GM12878 (cell line): ENCODE results near the gene TTLL13. TPM values are rescaled to one million over a fixed set of nuclear protein-coding genes. Genes with fewer than 3 reads are reported as not detected.

ENCODE experiments used
- ATF7 ChIP-seq: fragments of 450-650 bp; IDR thresholded peaks from 2 replicates; pipeline ENCODE4 v1.6.1; 2016; ENCODE audit warnings: low read depth, mild to moderate bottlenecking
- BCL3 ChIP-seq: IDR thresholded peaks from 2 replicates; pipeline ENCODE4 v1.6.1; 2011; ENCODE audit warnings: borderline replicate concordance, low read depth, mild to moderate bottlenecking, moderate library complexity, low read length; ENCODE audit not compliant: insufficient read depth, poor library complexity, severe bottlenecking
- DPF2 ChIP-seq: fragments of 450-650 bp; IDR thresholded peaks from 2 replicates; pipeline ENCODE4 v1.6.1; 2017; ENCODE audit warnings: mild to moderate bottlenecking
- FOS ChIP-seq: IDR thresholded peaks from 3 replicates; pipeline ENCODE4 v1.6.1; 2011; ENCODE audit warnings: borderline replicate concordance; ENCODE audit not compliant: insufficient read length; ENCODE audit errors: extremely low read depth
- HCFC1 ChIP-seq: fragments of 150-350 bp; IDR thresholded peaks from 2 replicates; pipeline ENCODE4 v1.6.1; 2014; ENCODE audit warnings: low read length
- HDAC6 ChIP-seq: fragments of 200-600 bp; sonication (generic); IDR thresholded peaks from one replicate; pipeline ENCODE4 v1.8.0; 2017; ENCODE audit warnings: antibody characterized with exemption; ENCODE audit not compliant: unreplicated experiment
- KLF5 ChIP-seq: fragments of 450-650 bp; IDR thresholded peaks from 2 replicates; pipeline ENCODE4 v1.6.1; 2014; ENCODE audit warnings: mild to moderate bottlenecking; ENCODE audit not compliant: partially characterized antibody
- MEF2B ChIP-seq: fragments of 450-650 bp; IDR thresholded peaks from 2 replicates; pipeline ENCODE4 v1.6.1; 2018; ENCODE audit warnings: mild to moderate bottlenecking, moderate library complexity; ENCODE audit not compliant: partially characterized antibody, poor library complexity, severe bottlenecking
- NR2F1 ChIP-seq: fragments of 450-650 bp; conservative IDR thresholded peaks from 2 replicates; pipeline ENCODE4 v1.6.1; 2017; ENCODE audit warnings: mild to moderate bottlenecking
- POLR2AphosphoS2 ChIP-seq: IDR thresholded peaks from 2 replicates; pipeline ENCODE4 v1.6.1; 2011; ENCODE audit warnings: low read depth, mild to moderate bottlenecking, low read length, improper control_type of control experiment, moderate library complexity
- RB1 ChIP-seq: fragments of 450-650 bp; formaldehyde crosslinking; IDR thresholded peaks from 2 replicates; pipeline ENCODE4 v1.6.1; 2017; ENCODE audit warnings: mild to moderate bottlenecking, borderline replicate concordance
- SIX5 ChIP-seq: IDR thresholded peaks from 2 replicates; pipeline ENCODE4 v1.6.1; 2011; ENCODE audit warnings: mild to moderate bottlenecking, low read depth, low read length, moderate library complexity; ENCODE audit not compliant: severe bottlenecking
- SMARCA5 ChIP-seq: fragments of 450-650 bp; IDR thresholded peaks from 2 replicates; pipeline ENCODE4 v1.6.1; 2017; ENCODE audit warnings: mild to moderate bottlenecking
- SP1 ChIP-seq: IDR thresholded peaks from one replicate; pipeline ENCODE4 v1.6.1; 2011; ENCODE audit warnings: low read depth, low read length
- SPI1 ChIP-seq: IDR thresholded peaks from 2 replicates; pipeline ENCODE4 v1.6.1; 2011; ENCODE audit warnings: low read depth, mild to moderate bottlenecking, low read length, moderate library complexity, borderline replicate concordance; ENCODE audit not compliant: insufficient read depth
- SREBF1 ChIP-seq: IDR thresholded peaks from 2 replicates; pipeline ENCODE4 v1.6.1; 2012; ENCODE audit warnings: mild to moderate bottlenecking, low read length
- SRF ChIP-seq, 2 experiments: IDR thresholded peaks; 2 replicates each; pipeline ENCODE4 v1.6.1; 2011; ENCODE audit warnings: low read depth in 2 of 2, low read length in 2 of 2, mild to moderate bottlenecking in 1 of 2, moderate library complexity in 1 of 2
- TCF3 ChIP-seq: IDR thresholded peaks from 2 replicates; pipeline ENCODE4 v1.6.1; 2012; ENCODE audit warnings: low read depth, mild to moderate bottlenecking, low read length, borderline replicate concordance; ENCODE audit not compliant: insufficient read depth
- YBX1 ChIP-seq: fragments of 450-650 bp; IDR thresholded peaks from 2 replicates; pipeline ENCODE4 v1.6.1; 2016; ENCODE audit warnings: antibody characterized with exemption
- ZNF622 ChIP-seq: fragments of 450-650 bp; IDR thresholded peaks from 2 replicates; pipeline ENCODE4 v1.6.1; 2017; ENCODE audit warnings: mild to moderate bottlenecking, inconsistent platforms
- ZZZ3 ChIP-seq: IDR thresholded peaks from 2 replicates; pipeline ENCODE4 v1.6.1; 2011; ENCODE audit warnings: low read depth; ENCODE audit not compliant: control insufficient read depth, insufficient read length
- polyA plus RNA-seq, 11 experiments: library from polyadenylated mRNA; depleted of rRNA in 4 of 11; unstranded in 6 of 11; stranded (reverse) in 5 of 11; fragments of >200 nt; fragmentation: Nextera tagmentation in 4 of 11; fragmentation: Illumina TruSeq in 1 of 11; extraction: Ambion mirVana in 4 of 11; extraction: Trizol in 1 of 11; gene quantifications; 1 replicate in 1 of 11; 2 replicates in 10 of 11; pipeline versions ENCODE4 v1.2.1 to v1.2.3, GENCODE V29; 2011 to 2016; ENCODE audit warnings: inconsistent platforms in 2 of 11, missing spikeins in 2 of 11, low read depth in 1 of 11
- total RNA-seq, 4 experiments: library from RNA; depleted of rRNA in 3 of 4; stranded (reverse); fragments of >200 nt in 3 of 4; fragmentation: Illumina TruSeq in 1 of 4; extraction: Trizol in 1 of 4; gene quantifications; 2 replicates each; pipeline versions ENCODE4 v1.2.1 to v1.2.3, GENCODE V29; 2013 to 2021
- TF ChIP-seq, protein P1 (sequence below): fragments of 450-650 bp; IDR thresholded peaks from 2 replicates; pipeline ENCODE4 v1.6.1; 2016; ENCODE audit warnings: mild to moderate bottlenecking
- TF ChIP-seq, protein P2 (sequence below): fragments of 450-650 bp; IDR thresholded peaks from 2 replicates; pipeline ENCODE4 v1.6.1; 2017; ENCODE audit warnings: borderline replicate concordance
- TF ChIP-seq, protein P3 (sequence below): fragments of 450-650 bp; IDR thresholded peaks from 2 replicates; pipeline ENCODE4 v1.6.1; 2014; ENCODE audit warnings: mild to moderate bottlenecking

The TTLL13 gene
- total and polyA plus RNA-seq, 10 of the 15 experiments (the other 5 are each of a cell fraction or from before 2014, with no cell fraction given): 0.03 to 0.32 (median 0.13) TPM; not detected in 1

GRCh38 chr15:90265271-90266060 lies 16.1 kb downstream of the TTLL13 start, which contains the start of gene NGRN (continued):
- TF ChIP-seq, protein P1, sequence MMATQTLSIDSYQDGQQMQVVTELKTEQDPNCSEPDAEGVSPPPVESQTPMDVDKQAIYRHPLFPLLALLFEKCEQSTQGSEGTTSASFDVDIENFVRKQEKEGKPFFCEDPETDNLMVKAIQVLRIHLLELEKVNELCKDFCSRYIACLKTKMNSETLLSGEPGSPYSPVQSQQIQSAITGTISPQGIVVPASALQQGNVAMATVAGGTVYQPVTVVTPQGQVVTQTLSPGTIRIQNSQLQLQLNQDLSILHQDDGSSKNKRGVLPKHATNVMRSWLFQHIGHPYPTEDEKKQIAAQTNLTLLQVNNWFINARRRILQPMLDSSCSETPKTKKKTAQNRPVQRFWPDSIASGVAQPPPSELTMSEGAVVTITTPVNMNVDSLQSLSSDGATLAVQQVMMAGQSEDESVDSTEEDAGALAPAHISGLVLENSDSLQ: peak; percentile 88
- no peak for TF ChIP-seq FOS
- TF ChIP-seq HDAC6: peak; percentile 60
- TF ChIP-seq, protein P2, sequence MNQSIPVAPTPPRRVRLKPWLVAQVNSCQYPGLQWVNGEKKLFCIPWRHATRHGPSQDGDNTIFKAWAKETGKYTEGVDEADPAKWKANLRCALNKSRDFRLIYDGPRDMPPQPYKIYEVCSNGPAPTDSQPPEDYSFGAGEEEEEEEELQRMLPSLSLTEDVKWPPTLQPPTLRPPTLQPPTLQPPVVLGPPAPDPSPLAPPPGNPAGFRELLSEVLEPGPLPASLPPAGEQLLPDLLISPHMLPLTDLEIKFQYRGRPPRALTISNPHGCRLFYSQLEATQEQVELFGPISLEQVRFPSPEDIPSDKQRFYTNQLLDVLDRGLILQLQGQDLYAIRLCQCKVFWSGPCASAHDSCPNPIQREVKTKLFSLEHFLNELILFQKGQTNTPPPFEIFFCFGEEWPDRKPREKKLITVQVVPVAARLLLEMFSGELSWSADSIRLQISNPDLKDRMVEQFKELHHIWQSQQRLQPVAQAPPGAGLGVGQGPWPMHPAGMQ: no peak
- no peak for TF ChIP-seq ZZZ3
- 0 out of 2 replicates have a peak, but pooled peaks have one; percentile 53 for TF ChIP-seq DPF2
- TF ChIP-seq NR2F1: peak; percentile 60
- TF ChIP-seq SPI1: peak; percentile 55; the same call in 1 of the 2 replicates
- no peak for TF ChIP-seq KLF5
- TF ChIP-seq SMARCA5: no peak; the same call in 1 of the 2 replicates
- peak; percentile 43 for TF ChIP-seq HCFC1
- TF ChIP-seq SREBF1: no peak
- TF ChIP-seq TCF3: 0 out of 2 replicates have a peak, but pooled peaks have one; percentile 22
- 0 out of 2 replicates have a peak, but pooled peaks have one; percentile 49 for TF ChIP-seq RB1
- TF ChIP-seq SIX5: no peak
- no peak for TF ChIP-seq SRF (IDR thresholded peaks at IDR 0.05; ENCODE audit: low read depth in 2 of 2, low read length in 2 of 2)
- TF ChIP-seq MEF2B: peak; percentile 89
- TF ChIP-seq YBX1: no peak
- no peak for TF ChIP-seq ZNF622
- TF ChIP-seq ATF7: peak; percentile 46; the same call in 1 of the 2 replicates
- peak; percentile 83; the same call in 1 of the 2 replicates for TF ChIP-seq POLR2AphosphoS2
- TF ChIP-seq BCL3: no peak
- TF ChIP-seq SP1: no peak
- TF ChIP-seq, protein P3, sequence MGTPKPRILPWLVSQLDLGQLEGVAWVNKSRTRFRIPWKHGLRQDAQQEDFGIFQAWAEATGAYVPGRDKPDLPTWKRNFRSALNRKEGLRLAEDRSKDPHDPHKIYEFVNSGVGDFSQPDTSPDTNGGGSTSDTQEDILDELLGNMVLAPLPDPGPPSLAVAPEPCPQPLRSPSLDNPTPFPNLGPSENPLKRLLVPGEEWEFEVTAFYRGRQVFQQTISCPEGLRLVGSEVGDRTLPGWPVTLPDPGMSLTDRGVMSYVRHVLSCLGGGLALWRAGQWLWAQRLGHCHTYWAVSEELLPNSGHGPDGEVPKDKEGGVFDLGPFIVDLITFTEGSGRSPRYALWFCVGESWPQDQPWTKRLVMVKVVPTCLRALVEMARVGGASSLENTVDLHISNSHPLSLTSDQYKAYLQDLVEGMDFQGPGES: no peak
